Osteocyte (in vitro differentiated cells): ENCODE results near the gene KLHL17. TPM values are rescaled to one million over a fixed set of nuclear protein-coding genes. Genes with fewer than 3 reads are reported as not detected.
"Not testable (repeated sequence)": the region's sequence is repeated elsewhere in the genome, so short reads cannot be mapped to it uniquely, and the experiment has no call there.

Experiments
- DNase-seq: peaks from one replicate; pipeline ENCODE4 v3.0.0; 2021; ENCODE audit warnings: mixed read lengths; ENCODE audit not compliant: unreplicated experiment; ENCODE audit errors: extremely low spot score
- H3K27ac Mint-ChIP-seq: one replicate; pipeline ENCODE4 v1.8.0; 2021; ENCODE audit warnings: mild to moderate bottlenecking, mixed read lengths; ENCODE audit not compliant: unreplicated experiment
- H3K27me3 Mint-ChIP-seq: one replicate; pipeline ENCODE4 v1.8.0; 2021; ENCODE audit warnings: mixed read lengths; ENCODE audit not compliant: unreplicated experiment
- H3K36me3 Mint-ChIP-seq: one replicate; pipeline ENCODE4 v1.8.0; 2021; ENCODE audit warnings: mixed read lengths; ENCODE audit not compliant: unreplicated experiment
- H3K4me1 Mint-ChIP-seq: one replicate; pipeline ENCODE4 v1.8.0; 2021; ENCODE audit warnings: mixed read lengths; ENCODE audit not compliant: unreplicated experiment
- H3K4me3 Mint-ChIP-seq: one replicate; pipeline ENCODE4 v1.8.0; 2021; ENCODE audit warnings: mild to moderate bottlenecking, moderate library complexity, mixed read lengths; ENCODE audit not compliant: unreplicated experiment
- H3K9me3 Mint-ChIP-seq: one replicate; pipeline ENCODE4 v1.8.0; 2021; ENCODE audit warnings: mixed read lengths; ENCODE audit not compliant: unreplicated experiment
- CTCF ChIP-seq: fragments of 200-600 bp; sonication (generic); IDR thresholded peaks from 2 replicates; pipeline ENCODE4 v1.5.0; 2021; ENCODE audit warnings: antibody characterized with exemption, mild to moderate bottlenecking, moderate library complexity
- total RNA-seq: library from RNA; stranded (reverse); gene quantifications from 2 replicates; pipeline ENCODE4 v1.2.1, GENCODE V29; 2021

Gene KLHL17
- total RNA-seq, 1 donor from 2014 or later, result 31.7 TPM

GRCh38 chr1:974293-974640 lies 13.9 kb downstream of the KLHL17 start:
- H3K36me3 Mint-ChIP-seq, result no peaks in the 10 kb centered on the region
- no peaks in the 10 kb centered on the region for H3K27me3 Mint-ChIP-seq
- no peak overlapping the region for H3K27ac Mint-ChIP-seq
- no peak for DNase-seq
- H3K9me3 Mint-ChIP-seq, result no peaks in the 10 kb centered on the region
- peaks cover 5% of the 10 kb centered on the region for H3K4me1 Mint-ChIP-seq
- no peak for TF ChIP-seq CTCF
- H3K4me3 Mint-ChIP-seq, result no peak overlapping the region

GRCh38 chr1:974687-975328 lies 14.4 kb downstream of the KLHL17 start:
- Mint-ChIP-seq H3K27me3 (no peaks in the 10 kb centered on the region), H3K4me1 (peaks cover 5% of the 10 kb centered on the region), H3K36me3 (no peaks in the 10 kb centered on the region), H3K4me3 (no peak overlapping the region), H3K9me3 (no peaks in the 10 kb centered on the region), H3K27ac (no peak overlapping the region)
- TF ChIP-seq CTCF, result no peak
- DNase-seq, result no peak

- no peak for TF ChIP-seq CTCF
- Mint-ChIP-seq H3K36me3 (no peaks in the 10 kb centered on the region), H3K27ac (no peak overlapping the region), H3K9me3 (no peaks in the 10 kb centered on the region), H3K27me3 (no peaks in the 10 kb centered on the region), H3K4me3 (no peak overlapping the region), H3K4me1 (peaks cover 5% of the 10 kb centered on the region)
- no peak for DNase-seq
These were observed 15.0 kb downstream of the KLHL17 start for GRCh38 chr1:975365-975764.

GRCh38 chr1:975896-976683 lies 15.7 kb downstream of the KLHL17 start:
- H3K9me3 Mint-ChIP-seq, result no peaks in the 10 kb centered on the region
- no peak overlapping the region for H3K27ac Mint-ChIP-seq
- peaks cover 5% of the 10 kb centered on the region for H3K4me1 Mint-ChIP-seq
- no peak for DNase-seq
- H3K36me3 Mint-ChIP-seq, result no peaks in the 10 kb centered on the region
- H3K4me3 Mint-ChIP-seq, result no peak overlapping the region
- H3K27me3 Mint-ChIP-seq, result no peaks in the 10 kb centered on the region
- TF ChIP-seq CTCF, result peak; percentile 76

GRCh38 chr1:976791-977190 lies 16.4 kb downstream of the KLHL17 start:
- H3K27me3 Mint-ChIP-seq, H3K27ac Mint-ChIP-seq, DNase-seq, H3K9me3 Mint-ChIP-seq, H3K36me3 Mint-ChIP-seq, H3K4me3 Mint-ChIP-seq, H3K4me1 Mint-ChIP-seq: not testable (repeated sequence)
